Activated CD4-positive, alpha-beta T cell treated with anti-CD3 and anti-CD28 coated beads for 36 hours (primary cell): ENCODE measurements around the gene ELL2. TPM values are rescaled to one million over a fixed set of nuclear protein-coding genes. Genes with fewer than 3 reads are reported as not detected.
"Not testable (repeated sequence)": the region's sequence is repeated elsewhere in the genome, so short reads cannot be mapped to it uniquely, and the experiment has no call there.

ENCODE experiments used
- ATAC-seq: fragments of 200-7000 bp; cut with Tn5 transposase; one replicate; pipeline ENCODE4 v1.10.0; 2021; ENCODE audit warnings: mild to moderate bottlenecking, moderate library complexity
- CTCF ChIA-PET: fragments of 350-600 bp; sonication (Branson Sonifier 250); formaldehyde crosslinking; loops from one replicate; lab custom pipeline; 2021; ENCODE audit warnings: antibody characterized with exemption; lab: Charles Lee
- POLR2A ChIA-PET: fragments of 350-600 bp; sonication (Branson Sonifier 250); formaldehyde crosslinking; loops from one replicate; lab custom pipeline; 2021; ENCODE audit warnings: antibody characterized with exemption, inconsistent platforms; lab: Charles Lee
- DNase-seq: peaks from one replicate; pipeline ENCODE4 v3.0.0-alpha.2; 2020
- H3K27ac Mint-ChIP-seq: one replicate; pipeline ENCODE4 v1.8.0; 2021; ENCODE audit warnings: mixed read lengths
- H3K27me3 Mint-ChIP-seq: one replicate; pipeline ENCODE4 v1.8.0; 2021; ENCODE audit warnings: mixed read lengths
- H3K36me3 Mint-ChIP-seq: one replicate; pipeline ENCODE4 v1.8.0; 2021; ENCODE audit warnings: low read depth, mixed read lengths
- H3K4me1 Mint-ChIP-seq: one replicate; pipeline ENCODE4 v1.8.0; 2021; ENCODE audit warnings: mixed read lengths
- H3K4me3 Mint-ChIP-seq: one replicate; pipeline ENCODE4 v1.8.0; 2021; ENCODE audit warnings: mild to moderate bottlenecking, moderate library complexity, mixed read lengths
- H3K9me3 Mint-ChIP-seq: one replicate; pipeline ENCODE4 v1.8.0; 2021; ENCODE audit warnings: low read depth, mixed read lengths
- intact Hi-C, 2 experiments: fragments of 100-400 bp; cut with DNase I in 1 of 2; cut with micrococcal nuclease in 1 of 2; formaldehyde crosslinking; loops; one replicate each; pipeline versions ENCODE4 v1.14.2 to v1.15.1; 2022 to 2024; cut with DNase I, micrococcal nuclease
- total RNA-seq, 2 experiments: library from RNA; stranded (reverse); gene quantifications; one replicate each; pipeline ENCODE4 v1.2.3, GENCODE V29; 2021

Gene ELL2
- total RNA-seq, 2 experiments from 2014 or later: 87.6 to 131 TPM

GRCh38 chr5:95907740-95908706, 53.6 kb downstream of the ELL2 start:
- ChIA-PET CTCF (interaction anchor here (1.1 kb wide), 1 partner anchor 60 kb away, joined by 3 read pairs; no protein-coding TSS in a partner anchor), POLR2A (no interaction called here)
- DNase-seq (no peak), ATAC-seq (no peak)
- H3K4me3 Mint-ChIP-seq: no peak overlapping the region
- H3K9me3 Mint-ChIP-seq: no peaks in the 10 kb centered on the region
- no peaks in the 10 kb centered on the region for H3K27me3 Mint-ChIP-seq
- peaks cover 41% of the 10 kb centered on the region for H3K36me3 Mint-ChIP-seq
- intact Hi-C loops: no loop called here
- no peak overlapping the region for H3K27ac Mint-ChIP-seq
- no peaks in the 10 kb centered on the region for H3K4me1 Mint-ChIP-seq

DNA sequence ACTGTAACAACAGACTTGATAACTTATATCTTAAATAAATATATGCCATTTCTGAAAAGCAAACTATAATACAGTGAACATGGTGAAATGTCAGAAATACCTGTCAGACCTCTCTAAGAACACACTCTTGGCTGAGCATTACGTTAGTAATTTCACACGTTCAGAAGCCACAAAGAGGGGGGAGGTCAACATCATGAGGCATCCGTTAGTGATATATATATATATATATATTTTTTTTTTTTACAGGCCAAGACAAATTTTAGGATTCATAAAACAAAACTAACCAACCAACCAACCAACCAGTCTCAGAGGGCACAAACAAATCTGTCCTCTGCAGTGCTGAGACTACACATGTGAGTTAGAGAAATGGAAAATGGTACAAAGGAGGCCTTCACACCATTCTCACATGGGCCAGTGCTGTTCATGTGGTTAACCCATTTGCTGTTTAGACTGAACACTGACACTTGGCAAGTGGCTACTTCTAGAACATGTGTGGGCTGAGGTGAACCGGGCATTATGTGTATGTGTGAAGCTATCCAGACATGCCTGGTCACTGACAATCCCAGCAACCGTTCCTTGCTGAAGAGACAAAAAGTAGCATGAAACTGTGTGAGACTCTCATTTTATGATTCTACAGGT, 54.5 kb downstream of the ELL2 start:
- Mint-ChIP-seq H3K9me3 (no peaks in the 10 kb centered on the region), H3K27ac (no peak overlapping the region), H3K36me3 (peaks cover 42% of the 10 kb centered on the region), H3K4me1 (peaks cover 3% of the 10 kb centered on the region), H3K4me3 (no peak overlapping the region), H3K27me3 (no peaks in the 10 kb centered on the region)
- ChIA-PET POLR2A (no interaction called here), CTCF (interaction anchor here (1.1 kb wide), 1 partner anchor 60 kb away, joined by 3 read pairs; no protein-coding TSS in a partner anchor)
- ATAC-seq (no peak), DNase-seq (no peak)
- intact Hi-C loops: no loop called here

DNA sequence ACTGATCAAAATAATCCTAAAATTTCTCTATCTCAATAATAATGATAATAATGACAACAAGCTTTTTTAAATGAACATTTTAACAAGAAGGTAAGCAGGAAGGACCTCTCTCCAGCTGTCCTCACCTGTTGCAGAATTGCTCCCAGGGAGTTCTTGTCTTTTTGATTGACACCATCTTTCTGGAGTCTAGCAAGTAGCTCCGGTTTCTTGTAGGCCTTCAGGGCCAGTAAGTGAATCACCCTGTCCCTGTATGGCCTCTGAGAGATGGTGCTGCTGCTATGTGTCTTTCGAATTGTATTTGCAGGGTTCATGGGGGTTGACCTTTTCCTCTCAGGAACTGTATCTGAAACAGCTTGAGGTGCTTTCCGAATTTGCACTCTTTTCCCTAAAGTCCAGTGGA, 55.3 kb downstream of the ELL2 start:
- H3K27me3 Mint-ChIP-seq, intact Hi-C loops, DNase-seq, H3K4me1 Mint-ChIP-seq, POLR2A ChIA-PET, H3K27ac Mint-ChIP-seq, H3K9me3 Mint-ChIP-seq, H3K4me3 Mint-ChIP-seq, ATAC-seq: not testable (repeated sequence)
- CTCF ChIA-PET: interaction anchor here (0.6 kb wide), 1 partner anchor 86 kb away, joined by 3 read pairs; no protein-coding TSS in a partner anchor
- H3K36me3 Mint-ChIP-seq: peaks cover 36% of the 10 kb centered on the region

GRCh38 chr5:95904827-95905226, 56.8 kb downstream of the ELL2 start:
- Mint-ChIP-seq H3K27me3 (no peaks in the 10 kb centered on the region), H3K4me3 (no peak overlapping the region), H3K9me3 (no peaks in the 10 kb centered on the region), H3K27ac (no peak overlapping the region), H3K4me1 (peaks cover 6% of the 10 kb centered on the region), H3K36me3 (peaks cover 38% of the 10 kb centered on the region)
- ChIA-PET CTCF (no interaction called here), POLR2A (no interaction called here)
- intact Hi-C loops: no loop called here
- no peak for DNase-seq
- ATAC-seq: no peak

GRCh38 chr5:95903838-95904237, 57.8 kb downstream of the ELL2 start:
- Mint-ChIP-seq H3K4me1 (peaks cover 6% of the 10 kb centered on the region), H3K36me3 (peaks cover 37% of the 10 kb centered on the region), H3K27ac (no peak overlapping the region), H3K9me3 (no peaks in the 10 kb centered on the region), H3K27me3 (no peaks in the 10 kb centered on the region), H3K4me3 (no peak overlapping the region)
- DNase-seq: no peak
- ATAC-seq: no peak
- ChIA-PET POLR2A (no interaction called here), CTCF (interaction anchor here (1.7 kb wide), 1 partner anchor 13 kb away, joined by 4 read pairs; no protein-coding TSS in a partner anchor)
- intact Hi-C loops: no loop called here

DNA sequence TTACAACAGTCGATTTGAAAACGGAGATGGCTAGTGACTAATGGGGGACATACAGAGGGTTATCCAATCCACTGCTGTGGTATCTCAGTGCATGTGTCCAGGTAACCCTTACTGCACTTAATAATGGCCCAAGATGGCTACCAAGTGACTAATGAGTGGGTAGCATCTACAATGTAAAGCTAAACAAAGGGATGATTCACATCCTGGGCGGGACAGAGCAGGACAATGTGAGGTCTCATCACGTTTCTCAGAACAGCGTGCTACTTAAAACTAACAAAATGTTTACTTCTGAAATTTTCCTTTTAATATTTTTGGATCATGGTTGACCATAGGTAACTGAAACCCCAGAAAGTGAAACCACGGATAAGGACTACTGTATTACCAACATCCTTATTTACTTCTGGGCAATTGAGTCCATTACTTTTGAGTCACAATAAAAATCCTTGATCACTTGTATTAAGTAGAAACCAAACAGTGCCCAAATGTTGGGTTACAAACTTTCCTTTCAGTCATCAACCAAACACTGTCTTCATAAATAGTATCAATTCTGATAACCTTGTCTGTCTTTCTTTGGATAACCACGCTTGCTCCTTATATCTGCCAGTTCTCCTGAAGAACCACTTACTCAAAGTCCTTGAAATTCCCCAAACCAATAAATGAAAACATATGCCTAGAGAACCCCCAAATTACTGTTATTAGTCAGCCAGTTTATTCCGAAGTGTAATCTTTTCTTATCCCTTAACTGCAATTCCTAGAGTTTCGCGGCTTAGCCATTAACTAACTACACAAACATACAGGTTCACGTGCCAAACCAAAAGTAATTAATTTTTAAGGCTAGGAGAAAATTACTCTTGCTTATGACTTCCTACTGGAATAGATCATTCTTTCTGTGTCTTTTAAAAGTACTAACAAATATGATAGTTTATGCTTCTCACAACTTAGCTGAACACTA, 59.7 kb downstream of the ELL2 start:
- Mint-ChIP-seq H3K36me3 (peaks cover 43% of the 10 kb centered on the region), H3K4me1 (peaks cover 6% of the 10 kb centered on the region), H3K4me3 (no peak overlapping the region), H3K27me3 (no peaks in the 10 kb centered on the region), H3K9me3 (no peaks in the 10 kb centered on the region), H3K27ac (peak overlapping the region; percentile 55)
- intact Hi-C loops: no loop called here
- POLR2A ChIA-PET: no interaction called here
- CTCF ChIA-PET: interaction anchor here (1.1 to 1.7 kb wide), 3 partner anchors 11 to 435 kb away, joined by 3 to 4 read pairs (median 3); no protein-coding TSS in a partner anchor
- ATAC-seq (peak; percentile 70), DNase-seq (peak; percentile 21)

DNA sequence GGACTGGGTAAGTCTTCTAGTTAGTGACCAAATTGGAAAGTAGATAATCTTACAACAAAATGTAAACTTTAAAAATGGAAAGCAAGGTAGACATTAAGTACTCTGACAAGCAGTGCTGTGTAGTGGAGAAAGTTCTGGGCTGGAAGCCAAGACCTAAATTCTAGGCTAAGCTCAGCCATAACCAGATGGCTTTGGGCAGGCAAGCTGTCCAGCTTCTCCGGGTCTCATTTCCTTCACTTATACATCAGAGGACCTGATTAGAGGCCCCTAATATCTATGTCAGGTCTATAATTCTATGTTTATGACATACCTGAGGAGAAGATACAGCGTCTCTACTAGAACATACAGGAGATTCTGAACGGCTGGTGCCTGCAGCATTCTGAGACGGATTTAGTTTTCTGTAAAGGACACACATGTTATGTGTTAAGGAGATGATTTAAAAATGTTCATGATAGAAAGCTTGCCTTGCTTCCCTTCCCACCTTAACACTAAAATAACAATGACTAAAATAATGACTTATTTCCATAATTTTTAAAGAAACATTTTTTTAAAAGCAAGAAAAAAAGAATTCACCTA, 61.2 kb downstream of the ELL2 start:
- intact Hi-C loops: no loop called here
- Mint-ChIP-seq H3K9me3 (no peaks in the 10 kb centered on the region), H3K36me3 (peaks cover 46% of the 10 kb centered on the region), H3K27ac (no peak overlapping the region), H3K4me3 (no peak overlapping the region), H3K4me1 (peaks cover 6% of the 10 kb centered on the region), H3K27me3 (no peaks in the 10 kb centered on the region)
- no peak for ATAC-seq
- ChIA-PET CTCF (interaction anchor here (1.0 to 1.4 kb wide), 3 partner anchors 26 to 435 kb away, joined by 3 to 4 read pairs (median 3); no protein-coding TSS in a partner anchor), POLR2A (no interaction called here)
- DNase-seq: no peak

- CTCF ChIA-PET: interaction anchor here (1.0 to 1.4 kb wide), 2 partner anchors 118 to 436 kb away, joined by 3 to 4 read pairs; no protein-coding TSS in a partner anchor
- H3K36me3 Mint-ChIP-seq: peaks cover 48% of the 10 kb centered on the region
Observed at GRCh38 chr5:95899829-95900228, 61.8 kb downstream of the ELL2 start.

DNA sequence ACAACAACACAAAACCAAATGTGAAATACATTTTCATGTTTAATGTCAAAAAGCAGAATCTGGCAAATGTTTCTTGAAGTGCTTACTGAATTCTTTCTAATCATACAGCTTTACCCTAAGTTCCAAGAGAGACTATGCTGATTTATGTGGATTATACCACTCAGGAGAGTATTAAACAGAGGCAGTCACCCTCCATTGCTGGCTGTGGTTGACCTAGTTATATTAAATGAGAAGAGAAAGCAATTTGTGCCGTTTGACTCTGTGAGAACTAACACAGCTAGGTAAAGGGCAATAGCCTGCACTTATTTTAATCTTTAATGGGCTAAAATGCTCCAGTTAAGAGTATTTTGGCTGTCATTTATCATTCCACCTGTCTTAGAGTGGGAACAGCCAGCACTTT, 62.6 kb downstream of the ELL2 start:
- no peaks in the 10 kb centered on the region for H3K9me3 Mint-ChIP-seq
- no peaks in the 10 kb centered on the region for H3K27me3 Mint-ChIP-seq
- no peak overlapping the region for H3K27ac Mint-ChIP-seq
- ChIA-PET CTCF (interaction anchor here (1.0 kb wide), 1 partner anchor 117 kb away, joined by 4 read pairs; no protein-coding TSS in a partner anchor), POLR2A (no interaction called here)
- H3K4me1 Mint-ChIP-seq: peaks cover 6% of the 10 kb centered on the region
- no peak for ATAC-seq
- intact Hi-C loops: no loop called here
- H3K36me3 Mint-ChIP-seq: peaks cover 48% of the 10 kb centered on the region
- no peak overlapping the region for H3K4me3 Mint-ChIP-seq
- no peak for DNase-seq

More at GRCh38 chr5:95899829-95900228, 61.8 kb downstream of the ELL2 start:
- ATAC-seq (no peak), DNase-seq (no peak)
- POLR2A ChIA-PET: no interaction called here
- H3K9me3 Mint-ChIP-seq: no peaks in the 10 kb centered on the region
- no peak overlapping the region for H3K4me3 Mint-ChIP-seq
- H3K27me3 Mint-ChIP-seq: no peaks in the 10 kb centered on the region
- peaks cover 6% of the 10 kb centered on the region for H3K4me1 Mint-ChIP-seq
- no peak overlapping the region for H3K27ac Mint-ChIP-seq
- intact Hi-C loops: no loop called here

- Mint-ChIP-seq H3K9me3 (no peaks in the 10 kb centered on the region), H3K27ac (no peak overlapping the region), H3K4me1 (no peaks in the 10 kb centered on the region), H3K4me3 (no peak overlapping the region), H3K36me3 (peaks cover 45% of the 10 kb centered on the region), H3K27me3 (no peaks in the 10 kb centered on the region)
- no peak for DNase-seq
- ChIA-PET POLR2A (no interaction called here), CTCF (no interaction called here)
- intact Hi-C loops: no loop called here
- ATAC-seq: no peak
Observed at GRCh38 chr5:95895771-95896170, 65.9 kb downstream of the ELL2 start.
